CD14-positive monocyte (primary cell): ENCODE results near the gene MIER3. TPM values are rescaled to one million over a fixed set of nuclear protein-coding genes. Genes with fewer than 3 reads are reported as not detected.

ENCODE experiments used
- DNase-seq, 3 donors: peaks; one replicate each; pipeline ENCODE4 v3.0.0-alpha.2; 2011 to 2022
- H2AFZ ChIP-seq: 2 replicates; pipeline ENCODE4 v1.6.0; 2012; ENCODE audit warnings: mild to moderate bottlenecking, low read depth, low read length, inconsistent platforms; ENCODE audit not compliant: insufficient read depth, poor library complexity, severe bottlenecking
- H3K27ac ChIP-seq, 2 donors: 1 replicate in 1 of 2; 2 replicates in 1 of 2; pipeline ENCODE4 v1.5.1; 2012 to 2013; ENCODE audit warnings: low read length in 2 of 2, control low read depth in 1 of 2, inconsistent platforms in 1 of 2, low read depth in 1 of 2, mild to moderate bottlenecking in 1 of 2
- H3K27me3 ChIP-seq, 2 donors: one replicate each; pipeline versions ENCODE4 v1.6.0 to v1.6.1; 2011 to 2013; ENCODE audit warnings: low read length in 2 of 2; ENCODE audit not compliant: control insufficient read depth in 2 of 2, insufficient read depth in 2 of 2
- H3K36me3 ChIP-seq, 2 donors: replicated peaks in 1 of 2; 1 replicate in 1 of 2; 2 replicates in 1 of 2; pipeline versions ENCODE4 v1.5.1 to v1.6.1; 2012 to 2013; ENCODE audit warnings: low read length in 2 of 2, control low read depth in 1 of 2, inconsistent platforms in 1 of 2, mild to moderate bottlenecking in 1 of 2; ENCODE audit not compliant: insufficient read depth in 2 of 2, control insufficient read depth in 1 of 2
- H3K4me1 ChIP-seq, 2 donors: 1 replicate in 1 of 2; 2 replicates in 1 of 2; pipeline versions ENCODE4 v1.5.1 to v1.6.1; 2012 to 2013; ENCODE audit warnings: low read length in 2 of 2, control low read depth in 1 of 2, inconsistent platforms in 1 of 2, mild to moderate bottlenecking in 1 of 2, moderate library complexity in 1 of 2; ENCODE audit not compliant: insufficient read depth in 2 of 2, control insufficient read depth in 1 of 2
- H3K4me2 ChIP-seq: replicated peaks from 2 replicates; pipeline ENCODE3; 2012; ENCODE audit warnings: low read length, moderate library complexity, mild to moderate bottlenecking; ENCODE audit not compliant: poor library complexity, severe bottlenecking; ENCODE audit errors: extremely low read depth
- H3K4me3 ChIP-seq, 3 experiments: fragments of 200-600 bp in 1 of 3; sonication (generic) in 1 of 3; replicated peaks in 1 of 3; 1 replicate in 2 of 3; 2 replicates in 1 of 3; pipeline ENCODE4 v1.5.1; 2011 to 2013; ENCODE audit warnings: low read length in 3 of 3, mild to moderate bottlenecking in 3 of 3, control low read depth in 2 of 3, low read depth in 2 of 3, inconsistent platforms in 1 of 3, moderate library complexity in 1 of 3
- H3K79me2 ChIP-seq: 2 replicates; pipeline ENCODE4 v1.6.0; 2012; ENCODE audit warnings: mild to moderate bottlenecking, control low read depth, inconsistent platforms, low read length, moderate library complexity; ENCODE audit not compliant: insufficient read depth
- H3K9ac ChIP-seq: 2 replicates; pipeline ENCODE4 v1.6.0; 2017; ENCODE audit warnings: low read length, mild to moderate bottlenecking; ENCODE audit not compliant: insufficient read depth, poor library complexity, severe bottlenecking
- H3K9me3 ChIP-seq, 2 donors: replicated peaks in 1 of 2; 1 replicate in 1 of 2; 2 replicates in 1 of 2; pipeline versions ENCODE4 v1.5.1 to v1.6.1; 2012 to 2013; ENCODE audit warnings: low read length in 2 of 2, control low read depth in 1 of 2; ENCODE audit not compliant: control insufficient read depth in 1 of 2, insufficient read depth in 1 of 2
- H4K20me1 ChIP-seq: 2 replicates; pipeline ENCODE4 v1.6.0; 2012; ENCODE audit warnings: mild to moderate bottlenecking, low read length, control low read depth, moderate library complexity; ENCODE audit not compliant: insufficient read depth
- H3K27ac Mint-ChIP-seq, 7 donors: one replicate each; pipeline ENCODE4 v1.8.0; 2020; ENCODE audit warnings: mild to moderate bottlenecking in 7 of 7, mixed read lengths in 7 of 7, moderate library complexity in 6 of 7, inconsistent platforms in 2 of 7
- H3K27me3 Mint-ChIP-seq, 3 donors: one replicate each; pipeline ENCODE4 v1.8.0; 2021 to 2022; ENCODE audit warnings: low read depth in 3 of 3, mild to moderate bottlenecking in 3 of 3, mixed read lengths in 3 of 3, moderate library complexity in 3 of 3, inconsistent platforms in 1 of 3
- H3K36me3 Mint-ChIP-seq, 2 donors: one replicate each; pipeline ENCODE4 v1.8.0; 2020; ENCODE audit warnings: mixed read lengths in 2 of 2, inconsistent platforms in 1 of 2, mild to moderate bottlenecking in 1 of 2
- H3K4me1 Mint-ChIP-seq: one replicate; pipeline ENCODE4 v1.8.0; 2020; ENCODE audit warnings: mild to moderate bottlenecking, mixed read lengths
- H3K4me3 Mint-ChIP-seq, 2 donors: one replicate each; pipeline ENCODE4 v1.8.0; 2020; ENCODE audit warnings: mild to moderate bottlenecking in 2 of 2, mixed read lengths in 2 of 2, moderate library complexity in 1 of 2
- H3K9me3 Mint-ChIP-seq, 7 donors: one replicate each; pipeline ENCODE4 v1.8.0; 2020 to 2022; ENCODE audit warnings: mixed read lengths in 7 of 7, mild to moderate bottlenecking in 6 of 7, moderate library complexity in 6 of 7, inconsistent platforms in 2 of 7
- WGBS: methylation state at CpG from one replicate; pipeline ENCODE4 v1.1.5; 2013; ENCODE audit warnings: missing lambda C conversion rate; ENCODE audit not compliant: insufficient coverage; 5-methylcytosine and 5-hydroxymethylcytosine counted together
- intact Hi-C, 2 donors: fragments of 100-400 bp; cut with micrococcal nuclease; formaldehyde crosslinking; loops; one replicate each; pipeline versions ENCODE4 v1.15.0 to v1.15.1; 2023
- polyA plus RNA-seq, 3 donors: library from polyadenylated mRNA; depleted of rRNA in 1 of 3; unstranded in 2 of 3; stranded (reverse) in 1 of 3; fragments of 300-500 nt in 2 of 3; fragments of >200 nt in 1 of 3; fragmentation: Illumina TruSeq in 2 of 3; gene quantifications; 1 replicate in 2 of 3; 2 replicates in 1 of 3; pipeline ENCODE4 v1.2.3, GENCODE V29; 2012 to 2021
- TF ChIP-seq, protein P1 (sequence below): fragments of 200-600 bp; IDR thresholded peaks from one replicate; pipeline ENCODE4 v1.8.0; 2022; ENCODE audit warnings: antibody characterized with exemption, mild to moderate bottlenecking

Gene MIER3
- polyA plus RNA-seq, 3 donors: 2.4 to 5.7 (median 2.9) TPM

DNA sequence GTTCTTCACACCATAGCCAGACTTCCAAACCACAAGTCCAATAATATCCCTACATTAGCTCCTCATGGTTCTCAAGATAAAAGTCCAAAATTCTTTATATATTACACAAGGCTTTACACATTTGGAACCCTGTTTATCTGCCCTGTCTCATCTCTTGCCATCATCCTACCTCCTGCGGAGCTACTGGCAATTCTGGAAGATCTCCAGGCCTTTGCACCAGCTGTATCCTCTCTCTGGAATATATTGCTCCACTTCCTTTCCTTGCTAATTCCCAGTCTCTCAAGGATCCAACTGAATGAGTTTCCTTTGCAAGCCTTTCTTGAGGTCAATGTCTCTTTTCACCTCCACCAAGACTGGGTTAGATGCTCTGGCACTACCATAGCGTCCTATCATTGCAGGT is 41.3 kb upstream of the MIER3 start:
- no peak overlapping the region for H3K4me2 ChIP-seq
- H3K4me3 ChIP-seq: no peak overlapping the region
- H3K79me2 ChIP-seq: no peaks in the 10 kb centered on the region
- no peaks in the 10 kb centered on the region for H3K27me3 ChIP-seq
- no peaks in the 10 kb centered on the region for H3K4me1 ChIP-seq
- Mint-ChIP-seq H3K4me1 (no peaks in the 10 kb centered on the region), H3K27ac (no peak overlapping the region), H3K9me3 (no peaks in the 10 kb centered on the region), H3K36me3 (no peaks in the 10 kb centered on the region), H3K4me3 (no peak overlapping the region), H3K27me3 (no peaks in the 10 kb centered on the region)
- no peaks in the 10 kb centered on the region for H4K20me1 ChIP-seq
- DNase-seq: no peak
- H3K36me3 ChIP-seq: no peaks in the 10 kb centered on the region
- no peak overlapping the region for H2AFZ ChIP-seq
- H3K9me3 ChIP-seq: no peaks in the 10 kb centered on the region
- WGBS: 100% methylated on average over 1 of the region's 2 CpGs
- TF ChIP-seq, protein P1, sequence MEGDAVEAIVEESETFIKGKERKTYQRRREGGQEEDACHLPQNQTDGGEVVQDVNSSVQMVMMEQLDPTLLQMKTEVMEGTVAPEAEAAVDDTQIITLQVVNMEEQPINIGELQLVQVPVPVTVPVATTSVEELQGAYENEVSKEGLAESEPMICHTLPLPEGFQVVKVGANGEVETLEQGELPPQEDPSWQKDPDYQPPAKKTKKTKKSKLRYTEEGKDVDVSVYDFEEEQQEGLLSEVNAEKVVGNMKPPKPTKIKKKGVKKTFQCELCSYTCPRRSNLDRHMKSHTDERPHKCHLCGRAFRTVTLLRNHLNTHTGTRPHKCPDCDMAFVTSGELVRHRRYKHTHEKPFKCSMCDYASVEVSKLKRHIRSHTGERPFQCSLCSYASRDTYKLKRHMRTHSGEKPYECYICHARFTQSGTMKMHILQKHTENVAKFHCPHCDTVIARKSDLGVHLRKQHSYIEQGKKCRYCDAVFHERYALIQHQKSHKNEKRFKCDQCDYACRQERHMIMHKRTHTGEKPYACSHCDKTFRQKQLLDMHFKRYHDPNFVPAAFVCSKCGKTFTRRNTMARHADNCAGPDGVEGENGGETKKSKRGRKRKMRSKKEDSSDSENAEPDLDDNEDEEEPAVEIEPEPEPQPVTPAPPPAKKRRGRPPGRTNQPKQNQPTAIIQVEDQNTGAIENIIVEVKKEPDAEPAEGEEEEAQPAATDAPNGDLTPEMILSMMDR: no peak
- no peak overlapping the region for H3K9ac ChIP-seq
- intact Hi-C loops: no loop called here
- no peak overlapping the region for H3K27ac ChIP-seq

DNA sequence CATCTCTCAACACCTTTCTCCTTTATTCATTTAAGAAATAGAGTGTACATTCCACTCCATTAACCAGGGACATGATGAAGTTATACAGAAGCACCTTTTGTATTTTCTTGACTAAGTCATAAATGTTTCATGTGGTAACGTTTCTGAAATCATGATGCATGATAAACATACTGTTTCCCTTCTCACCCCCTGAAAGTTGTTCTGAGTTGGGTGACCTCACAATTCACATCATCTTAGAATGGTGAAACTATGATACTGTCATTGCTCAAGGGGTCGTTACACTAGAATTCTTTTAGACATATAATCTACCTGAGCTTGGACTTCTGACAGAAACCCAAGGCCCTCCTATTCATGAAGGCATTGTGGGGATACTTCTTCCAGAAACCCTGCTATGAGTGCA is 37.8 kb upstream of the MIER3 start:
- peaks cover 9% of the 10 kb centered on the region for H3K4me1 Mint-ChIP-seq
- no peaks in the 10 kb centered on the region for H3K9me3 ChIP-seq
- no peak overlapping the region for H2AFZ ChIP-seq
- H3K4me3 Mint-ChIP-seq: no peak overlapping the region
- no CpG with 5 or more reads among the region's 2 CpGs for WGBS
- H3K79me2 ChIP-seq: no peaks in the 10 kb centered on the region
- intact Hi-C loops: no loop called here
- H3K36me3 ChIP-seq: no peaks in the 10 kb centered on the region
- H3K4me2 ChIP-seq: no peak overlapping the region
- H3K27me3 ChIP-seq: no peaks in the 10 kb centered on the region
- H3K36me3 Mint-ChIP-seq: no peaks in the 10 kb centered on the region
- H3K27me3 Mint-ChIP-seq: no peaks in the 10 kb centered on the region
- TF ChIP-seq, protein P1: no peak
- no peak overlapping the region for H3K9ac ChIP-seq
- H3K27ac ChIP-seq: no peak overlapping the region
- H4K20me1 ChIP-seq: no peaks in the 10 kb centered on the region
- peaks cover 3 to 4% of the 10 kb centered on the region in 2 donors for H3K4me1 ChIP-seq
- DNase-seq: no peak
- H3K9me3 Mint-ChIP-seq: no peaks in the 10 kb centered on the region
- no peak overlapping the region for H3K27ac Mint-ChIP-seq
- no peak overlapping the region for H3K4me3 ChIP-seq
